GM18867 (cell line): ENCODE data around the gene ENPP7.
A peak's percentile ranks its signal among the peaks of the same experiment; 100 is the strongest.

ENCODE experiments used
- ATAC-seq: cut with Tn5 transposase; IDR thresholded peaks from one replicate; pipeline ENCODE4 v1.9.1; 2021; ENCODE audit warnings: mild to moderate bottlenecking, moderate library complexity; ENCODE audit not compliant: unreplicated experiment

ENPP7 gene

GRCh38 chr17:79776376-79777119, 45.8 kb downstream of the ENPP7 start:
- no peak for ATAC-seq

GRCh38 chr17:79777120-79777893, 46.6 kb downstream of the ENPP7 start:
- ATAC-seq, result no peak

GRCh38 chr17:79777894-79778503, 47.3 kb downstream of the ENPP7 start, which contains the start of gene CBX2:
Gene CBX2, plus strand, starts transcription at chr17:79778148. Its CDS starts 88 bp downstream, at chr17:79778236.
- peak; percentile 73 for ATAC-seq

- ATAC-seq, result no peak
Observed at GRCh38 chr17:79778504-79779083, 47.9 kb downstream of the ENPP7 start.

GRCh38 chr17:79779084-79779529, 48.4 kb downstream of the ENPP7 start:
- ATAC-seq, result no peak

- no peak for ATAC-seq
Observed at GRCh38 chr17:79779661-79780365, 49.1 kb downstream of the ENPP7 start.

- ATAC-seq, result no peak
Observed at GRCh38 chr17:79781012-79781650, 50.4 kb downstream of the ENPP7 start.

- no peak for ATAC-seq
Observed at GRCh38 chr17:79781736-79782575, 51.2 kb downstream of the ENPP7 start.

GRCh38 chr17:79783891-79784290, 53.1 kb downstream of the ENPP7 start:
- no peak for ATAC-seq

GRCh38 chr17:79784353-79785016, 53.7 kb downstream of the ENPP7 start:
- ATAC-seq, result no peak

GRCh38 chr17:79785017-79785899, 54.5 kb downstream of the ENPP7 start:
- ATAC-seq, result no peak

GRCh38 chr17:79785900-79786810, 55.4 kb downstream of the ENPP7 start:
- ATAC-seq, result no peak

- no peak for ATAC-seq
Observed at GRCh38 chr17:79786930-79787643, 56.3 kb downstream of the ENPP7 start.

- ATAC-seq, result no peak
Observed at GRCh38 chr17:79788455-79788854, 57.7 kb downstream of the ENPP7 start.

GRCh38 chr17:79788989-79789942, 58.5 kb downstream of the ENPP7 start:
- no peak for ATAC-seq
